ENCODE data around the gene UCMA. TPM values are rescaled to one million over a fixed set of nuclear protein-coding genes. Genes with fewer than 3 reads are reported as not detected.

The UCMA gene
- total and polyA plus RNA-seq, 9 of the 15 experiments (the other 6 are each of a cell fraction or from before 2014, with no cell fraction given) = not detected

GRCh38 chr10:13268841-13269240 is 34.7 kb upstream of the UCMA start (continued):
- TF ChIP-seq DPF2 (IDR thresholded peaks at IDR 0.05) (peak; percentile 84), XRCC3 (IDR thresholded peaks at IDR 0.05) (no peak), TBP (optimal IDR thresholded peaks at IDR 0.05; ENCODE audit: low read depth, low read length) (no peak), BCOR (IDR thresholded peaks at IDR 0.05) (no peak), E2F4 (CRISPR knock-in tag; IDR thresholded peaks at IDR 0.05; ENCODE audit: low read depth) (no peak), ZNF212 (CRISPR knock-in tag; IDR thresholded peaks at IDR 0.05) (no peak), GTF2A2 (tag; IDR thresholded peaks at IDR 0.05) (no peak), GTF3C2 (IDR thresholded peaks at IDR 0.05; ENCODE audit: borderline replicate concordance, extremely low read depth, insufficient read length) (no peak), TEAD2 (tag; IDR thresholded peaks at IDR 0.05) (no peak), SMAD4 (CRISPR knock-in tag; conservative IDR thresholded peaks at IDR 0.05) (no peak), GTF2F1 (IDR thresholded peaks at IDR 0.05; ENCODE audit: low read depth, low read length) (no peak), KAT8 (IDR thresholded peaks at IDR 0.05; ENCODE audit: low read depth) (no peak), ZBTB8A (IDR thresholded peaks at IDR 0.05; ENCODE audit: partially characterized antibody) (no peak), ZNF551 (CRISPR knock-in tag; IDR thresholded peaks at IDR 0.05) (no peak), ZBTB26 (CRISPR knock-in tag; IDR thresholded peaks at IDR 0.05) (no peak), ZFP91 (CRISPR knock-in tag; IDR thresholded peaks at IDR 0.05) (no peak), MITF (IDR thresholded peaks at IDR 0.05) (no peak), ZNF124 (CRISPR knock-in tag; IDR thresholded peaks at IDR 0.05) (no peak), ZNF280A (IDR thresholded peaks at IDR 0.05; ENCODE audit: low read depth, partially characterized antibody) (no peak), ZNF23 (CRISPR knock-in tag; IDR thresholded peaks at IDR 0.05) (no peak), IRF2 (CRISPR knock-in tag; IDR thresholded peaks at IDR 0.05) (no peak)

Measured in K562 (cell line).